ENCODE results near the gene ARID2. TPM values are rescaled to one million over a fixed set of nuclear protein-coding genes. Genes with fewer than 3 reads are reported as not detected.

ARID2 gene
- total RNA-seq = 10 to 100 TPM in 2 of 6 experiments, 1 to 10 TPM in 4; 6.2 to 11.8 (median 9.1) TPM
- long read RNA-seq, partial matches to known transcripts = 2 of 2 reads
- long read RNA-seq, other reads (novel, unspliced or antisense) = 0 of 2 reads

GRCh38 chr12:45729233-45730083 lies at the start of gene ARID2:
Gene ARID2 (plus strand): TSS chr12:45729706. CDS start chr12:45729837, 131 bp downstream.
- intact Hi-C loops (cut with DNase I) = loop anchor here in 1 of 2 donors (10.0 kb wide), 1 partner anchor 185 kb away; no protein-coding TSS in a partner anchor
- DNase-seq (peak; percentile 79 to 83 (median 80)), ATAC-seq (peak; percentile 7 to 27 (median 22))
- no peaks in the 10 kb centered on the region for H3K27me3 ChIP-seq
- H3K27ac ChIP-seq = peak within 1 kb of the TSS; percentile 95 to 96 (median 95)
- H3K4me3 ChIP-seq = peak within 1 kb of the TSS; percentile 80 to 82 (median 81)
- peaks cover 0 to 35% (median 16%) of the 10 kb centered on the region in 4 donors for H3K4me1 ChIP-seq
- no peak for TF ChIP-seq CTCF (IDR thresholded peaks at IDR 0.05)
- peak; percentile 29 for TF ChIP-seq POLR2A (IDR thresholded peaks at IDR 0.05)
- WGBS (ENCODE audit: insufficient coverage, low coverage, low lambda C conversion rate, missing lambda C conversion rate) = under 1% methylated on average over 41 of the region's 88 CpGs
- H3K36me3 ChIP-seq = no peaks in the 10 kb centered on the region
- no peaks in the 10 kb centered on the region for H3K9me3 ChIP-seq

- Histone ChIP-seq H3K36me3 (no peaks in the 10 kb centered on the region), H3K4me3 (no peak overlapping the region), H3K27me3 (no peaks in the 10 kb centered on the region), H3K27ac (no peak overlapping the region), H3K4me1 (no peaks in the 10 kb centered on the region), H3K9me3 (no peaks in the 10 kb centered on the region)
- no peak for DNase-seq
- TF ChIP-seq POLR2A (IDR thresholded peaks at IDR 0.05) = no peak
- TF ChIP-seq CTCF (IDR thresholded peaks at IDR 0.05) = no peak
- intact Hi-C loops (cut with DNase I) = no loop called here
- no peak for ATAC-seq
Measured at GRCh38 chr12:45680362-45680761, 49.1 kb upstream of the ARID2 start.

- intact Hi-C loops (cut with DNase I) = no loop called here
Measured at GRCh38 chr12:45681465-45681864, 48.0 kb upstream of the ARID2 start.

GRCh38 chr12:45685680-45686079 lies 43.8 kb upstream of the ARID2 start:
- WGBS (ENCODE audit: insufficient coverage, low coverage, low lambda C conversion rate, missing lambda C conversion rate) = 47% methylated on average over 1 of the region's 1 CpG
- intact Hi-C loops (cut with DNase I) = no loop called here
- DNase-seq = no peak
- no peaks in the 10 kb centered on the region for H3K4me1 ChIP-seq
- no peaks in the 10 kb centered on the region for H3K27me3 ChIP-seq
- H3K36me3 ChIP-seq = no peaks in the 10 kb centered on the region
- TF ChIP-seq POLR2A (IDR thresholded peaks at IDR 0.05) (no peak), CTCF (IDR thresholded peaks at IDR 0.05) (no peak)
- no peaks in the 10 kb centered on the region for H3K9me3 ChIP-seq
- no peak overlapping the region for H3K4me3 ChIP-seq
- H3K27ac ChIP-seq = no peak overlapping the region
- ATAC-seq = no peak

More at GRCh38 chr12:45681465-45681864, 48.0 kb upstream of the ARID2 start:
- DNase-seq = no peak
- Histone ChIP-seq H3K27me3 (no peaks in the 10 kb centered on the region), H3K9me3 (no peaks in the 10 kb centered on the region), H3K27ac (no peak overlapping the region), H3K36me3 (no peaks in the 10 kb centered on the region), H3K4me1 (no peaks in the 10 kb centered on the region), H3K4me3 (no peak overlapping the region)
- no peak for TF ChIP-seq POLR2A (IDR thresholded peaks at IDR 0.05)
- no peak for TF ChIP-seq CTCF (IDR thresholded peaks at IDR 0.05)
- no peak for ATAC-seq

All from right lobe of liver (tissue), 6 donors.